ENCODE data around the gene ADD1.

Gene ADD1

DNA sequence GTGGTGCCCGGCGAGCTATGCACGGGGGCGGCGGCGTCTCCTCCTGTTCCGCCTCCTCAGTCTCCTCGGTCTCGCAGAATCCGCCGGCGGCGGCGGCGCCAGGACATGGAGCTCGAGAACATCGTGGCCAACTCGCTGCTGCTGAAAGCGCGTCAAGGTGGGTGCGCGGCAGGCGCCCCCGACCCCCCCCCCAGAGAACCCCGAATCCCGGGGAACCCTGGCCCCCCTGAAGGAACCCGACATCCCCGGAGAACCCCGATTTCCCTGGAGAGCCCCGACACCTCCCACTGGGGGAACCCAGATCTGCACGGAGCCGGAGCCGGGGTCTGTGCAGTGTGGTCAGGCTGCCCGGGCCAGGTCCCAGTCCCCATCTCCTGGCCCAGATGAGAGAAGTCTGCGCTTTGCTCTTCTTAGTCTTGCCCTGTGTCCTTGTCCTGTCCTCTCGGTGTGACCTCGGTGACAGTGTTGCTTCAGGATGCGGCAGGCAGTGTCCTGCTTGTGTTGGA lies 120.4 kb downstream of the ADD1 start:
- no peak for DNase-seq (ENCODE audit: low read depth)

- no peak for DNase-seq (ENCODE audit: low read depth)
Measured at GRCh38 chr4:2964706-2965258, 121.1 kb downstream of the ADD1 start.

DNA sequence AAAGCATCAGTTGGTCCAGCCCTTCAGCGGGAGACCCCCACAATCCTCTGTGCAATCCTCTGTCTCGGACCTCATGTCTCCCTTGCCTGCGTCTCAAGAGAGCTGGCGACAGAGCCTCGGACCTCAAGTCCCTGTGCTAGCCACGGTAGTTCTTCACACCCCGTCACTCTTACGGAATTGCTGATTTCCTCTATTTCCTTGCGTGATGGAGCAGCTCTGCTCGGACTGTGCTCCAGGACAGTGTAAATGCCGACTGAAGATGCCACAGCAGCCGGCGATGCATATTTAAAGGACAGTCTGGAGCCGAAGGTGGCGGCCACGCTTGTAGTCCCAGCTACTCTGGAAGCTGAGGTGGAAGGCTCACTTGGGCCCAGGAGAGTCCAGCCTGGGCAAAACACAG lies 121.6 kb downstream of the ADD1 start:
- DNase-seq (ENCODE audit: low read depth) = no peak

DNA sequence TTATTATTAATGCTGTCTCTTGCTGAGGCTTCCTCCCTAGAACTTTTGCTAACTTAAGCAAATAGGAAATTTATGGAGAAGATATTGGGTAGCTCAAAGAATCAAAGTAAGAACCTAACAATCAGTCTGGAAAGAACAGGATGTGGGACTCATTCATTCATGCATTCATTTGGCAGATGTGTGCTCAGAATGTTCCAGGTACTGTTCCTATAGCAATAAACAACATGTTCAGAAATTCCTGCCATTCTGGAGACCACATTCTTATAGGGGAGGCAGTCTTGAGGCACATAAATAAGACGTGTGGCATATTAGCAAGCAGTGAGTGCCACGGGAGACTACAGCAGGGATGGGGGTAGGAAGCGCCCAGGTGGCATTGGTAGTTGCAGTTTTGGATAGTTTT lies 124.7 kb downstream of the ADD1 start:
- DNase-seq (ENCODE audit: low read depth) = no peak

DNA sequence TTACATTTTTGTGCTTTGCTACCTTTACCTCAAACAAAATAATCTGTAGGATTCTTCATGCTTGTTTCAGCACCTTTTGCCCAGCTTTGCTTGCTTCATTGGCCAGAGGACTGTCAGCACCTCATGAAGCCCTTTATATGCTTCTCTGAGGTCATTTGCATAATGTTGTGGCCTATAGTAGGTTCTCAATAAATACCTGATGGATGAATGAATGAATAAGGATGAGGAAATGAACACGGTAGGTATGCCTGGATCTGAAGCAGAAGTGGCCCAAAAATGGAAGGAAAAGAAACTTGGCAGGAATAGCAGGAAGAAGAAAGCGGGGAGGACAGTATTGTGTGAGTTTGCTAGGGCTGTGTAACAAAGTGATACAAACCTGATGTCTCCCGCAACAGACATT lies 127.6 kb downstream of the ADD1 start:
- no peak for DNase-seq (ENCODE audit: low read depth)

GRCh38 chr4:2977211-2978088 lies 133.8 kb downstream of the ADD1 start:
- no peak for DNase-seq (ENCODE audit: low read depth)

Data from stimulated activated CD8-positive, alpha-beta memory T cell treated with anti-CD3 and anti-CD28 coated beads, Interleukin-15, amount 100 ng/mL, for 24 hours (primary cell).